Measurements from ENCODE around the gene NFE2.
"Not testable (repeated sequence)": the region's sequence is repeated elsewhere in the genome, so short reads cannot be mapped to it uniquely, and the experiment has no call there.

Gene NFE2

GRCh38 chr12:54281261-54281638 lies 19.6 kb downstream of the NFE2 start:
- DNase-seq, result not testable (repeated sequence)

- DNase-seq, result peak; percentile 85
Measured at GRCh38 chr12:54280468-54281260, 20.2 kb downstream of the NFE2 start, which contains the start of gene HNRNPA1. Gene HNRNPA1 (plus strand): TSS chr12:54280726. CDS start chr12:54280808, 82 bp downstream.

GRCh38 chr12:54279632-54280467 lies 21.0 kb downstream of the NFE2 start, which contains the start of gene CBX5:
Gene CBX5 (minus strand): TSS chr12:54280122. CDS start chr12:54257650, 22,472 bp downstream.
- peak; percentile 99 for DNase-seq

GRCh38 chr12:54279227-54279631 lies 21.6 kb downstream of the NFE2 start:
- no peak for DNase-seq

- DNase-seq, result no peak
Measured at GRCh38 chr12:54277823-54278276, 23.0 kb downstream of the NFE2 start.

- DNase-seq, result no peak
Measured at GRCh38 chr12:54276368-54276767, 24.4 kb downstream of the NFE2 start.

GRCh38 chr12:54273981-54274380 lies 26.8 kb downstream of the NFE2 start:
- DNase-seq, result no peak

GRCh38 chr12:54272214-54272613 lies 28.6 kb downstream of the NFE2 start:
- no peak for DNase-seq

GRCh38 chr12:54270345-54270744 lies 30.5 kb downstream of the NFE2 start:
- DNase-seq, result no peak

GRCh38 chr12:54266852-54267251 lies 34.0 kb downstream of the NFE2 start:
- DNase-seq, result no peak

- DNase-seq, result no peak
Measured at GRCh38 chr12:54265364-54265812, 35.4 kb downstream of the NFE2 start.

- no peak for DNase-seq
Measured at GRCh38 chr12:54262403-54262925, 38.4 kb downstream of the NFE2 start.

GRCh38 chr12:54261815-54262402 lies 38.9 kb downstream of the NFE2 start:
- no peak for DNase-seq

- peak; percentile 48 for DNase-seq
Measured at GRCh38 chr12:54259194-54260011, 41.4 kb downstream of the NFE2 start.

- DNase-seq, result no peak
Measured at GRCh38 chr12:54258201-54258681, 42.6 kb downstream of the NFE2 start.

- no peak for DNase-seq
Measured at GRCh38 chr12:54257332-54257731, 43.5 kb downstream of the NFE2 start.

- no peak for DNase-seq
Measured at GRCh38 chr12:54253240-54253639, 47.6 kb downstream of the NFE2 start.

- DNase-seq, result no peak
Measured at GRCh38 chr12:54251667-54252284, 49.0 kb downstream of the NFE2 start.

- DNase-seq, result no peak
Measured at GRCh38 chr12:54249489-54249888, 51.3 kb downstream of the NFE2 start.

- DNase-seq, result no peak
Measured at GRCh38 chr12:54246011-54246641, 54.7 kb downstream of the NFE2 start.

Measured in activated T-cell treated with anti-CD3 and anti-CD28 coated beads, Interleukin-2, amount 50 U/mL, for 1 hour (primary cell).